ENCODE measurements around the gene CENPL.
A peak's percentile ranks its signal among the peaks of the same experiment; 100 is the strongest.

GRCh38 chr1:173865468-173866164 is 40.9 kb upstream of the CENPL start:
- TF ChIP-seq POLR2AphosphoS5 (IDR thresholded peaks at IDR 0.05; ENCODE audit: low read depth, low read length) (peak; percentile 69), TAF1 (IDR thresholded peaks at IDR 0.05; ENCODE audit: borderline replicate concordance, insufficient read depth, low read length) (peak; percentile 71; the same call in 1 of the 2 replicates)
